ENCODE data around the gene ZNF90.

- TF ChIP-seq CTCF (IDR thresholded peaks at IDR 0.05; ENCODE audit: low read depth, low read length, poor library complexity, severe bottlenecking) (no peak), EZH2phosphoT487 (IDR thresholded peaks at IDR 0.05; ENCODE audit: borderline replicate concordance, low read length) (no peak)
These were observed 38.5 kb upstream of the ZNF90 start, which contains the start of gene ZNF682 for GRCh38 chr19:20039203-20039723.
